Measurements from ENCODE around the gene SLC22A14. TPM values are rescaled to one million over a fixed set of nuclear protein-coding genes. Genes with fewer than 3 reads are reported as not detected.

SLC22A14 gene
- total and polyA plus RNA-seq, 9 of the 15 experiments (the other 6 are each of a cell fraction or from before 2014, with no cell fraction given), result 0.03 to 0.07 TPM; not detected in 7

- TF ChIP-seq FOXA3 (CRISPR knock-in tag; conservative IDR thresholded peaks at IDR 0.05 in 1 of 2, IDR thresholded peaks at IDR 0.05 in 1 of 2), result peak in 1 of 2 experiments; percentile 89; a peak in 2 of 4 replicates
- TF ChIP-seq ELK1 (CRISPR knock-in tag; IDR thresholded peaks at IDR 0.05), result no peak; the same call in 1 of the 2 replicates
- no peak for TF ChIP-seq CHD7 (IDR thresholded peaks at IDR 0.05; ENCODE audit: low read depth, low read length)
- peak; percentile 80 for TF ChIP-seq PRDM10 (IDR thresholded peaks at IDR 0.05; ENCODE audit: partially characterized antibody)
- peak; percentile 74 to 75; a peak in 2 of 4 replicates for TF ChIP-seq NONO (IDR thresholded peaks at IDR 0.05; ENCODE audit: low read depth in 2 of 2, low read length in 1 of 2)
- TF ChIP-seq HNRNPUL1 (IDR thresholded peaks at IDR 0.05; ENCODE audit: low read length), result no peak
- no peak for TF ChIP-seq ZNF444 (CRISPR knock-in tag; IDR thresholded peaks at IDR 0.05)
Observed at GRCh38 chr3:38346587-38347410, 64.7 kb downstream of the SLC22A14 start, which contains the start of gene XYLB (continued).

All from K562 (cell line).